ENCODE results near the gene ZNF358.

Gene ZNF358

DNA sequence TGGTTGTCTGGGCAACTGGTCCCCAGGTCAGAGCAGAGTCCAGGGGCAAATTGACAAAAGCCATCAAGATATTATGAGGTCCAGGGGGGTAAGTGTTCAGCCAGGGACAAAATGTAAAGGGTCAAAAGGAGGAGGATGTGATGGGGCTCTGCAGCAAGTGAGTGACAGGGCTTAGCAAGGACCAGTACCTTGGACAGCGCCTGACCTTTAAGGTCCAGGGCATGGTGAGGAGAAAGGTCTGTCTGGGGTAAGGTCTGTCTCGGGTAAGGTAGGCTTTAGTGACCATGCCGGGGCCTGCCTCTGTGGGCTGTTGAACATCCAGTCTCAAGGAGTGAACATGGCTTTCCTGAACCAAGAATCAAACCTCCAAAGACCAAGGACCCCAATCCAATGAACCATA lies 6.3 kb upstream of the ZNF358 start:
- peaks cover 12% of the 10 kb centered on the region for H3K4me1 ChIP-seq (ENCODE audit: control insufficient read depth, low read length)
- H3K4me2 ChIP-seq (ENCODE audit: low read length): no peak overlapping the region
- H3K36me3 ChIP-seq (ENCODE audit: control insufficient read depth, low read length): no peaks in the 10 kb centered on the region
- 0 out of 2 replicates have a peak, but pooled peaks cover 4% of the 10 kb centered on the region for H3F3A ChIP-seq (ENCODE audit: control insufficient read depth, insufficient read depth)
- no peaks in the 10 kb centered on the region for H3K9me3 ChIP-seq (ENCODE audit: control insufficient read depth, insufficient read depth, low read length)
- H3K4me3 ChIP-seq (ENCODE audit: low read length): no peak overlapping the region
- no peak for TF ChIP-seq EZH2phosphoT487 (IDR thresholded peaks at IDR 0.05; ENCODE audit: borderline replicate concordance, low read length)
- TF ChIP-seq, protein P1, sequence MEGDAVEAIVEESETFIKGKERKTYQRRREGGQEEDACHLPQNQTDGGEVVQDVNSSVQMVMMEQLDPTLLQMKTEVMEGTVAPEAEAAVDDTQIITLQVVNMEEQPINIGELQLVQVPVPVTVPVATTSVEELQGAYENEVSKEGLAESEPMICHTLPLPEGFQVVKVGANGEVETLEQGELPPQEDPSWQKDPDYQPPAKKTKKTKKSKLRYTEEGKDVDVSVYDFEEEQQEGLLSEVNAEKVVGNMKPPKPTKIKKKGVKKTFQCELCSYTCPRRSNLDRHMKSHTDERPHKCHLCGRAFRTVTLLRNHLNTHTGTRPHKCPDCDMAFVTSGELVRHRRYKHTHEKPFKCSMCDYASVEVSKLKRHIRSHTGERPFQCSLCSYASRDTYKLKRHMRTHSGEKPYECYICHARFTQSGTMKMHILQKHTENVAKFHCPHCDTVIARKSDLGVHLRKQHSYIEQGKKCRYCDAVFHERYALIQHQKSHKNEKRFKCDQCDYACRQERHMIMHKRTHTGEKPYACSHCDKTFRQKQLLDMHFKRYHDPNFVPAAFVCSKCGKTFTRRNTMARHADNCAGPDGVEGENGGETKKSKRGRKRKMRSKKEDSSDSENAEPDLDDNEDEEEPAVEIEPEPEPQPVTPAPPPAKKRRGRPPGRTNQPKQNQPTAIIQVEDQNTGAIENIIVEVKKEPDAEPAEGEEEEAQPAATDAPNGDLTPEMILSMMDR (IDR thresholded peaks at IDR 0.05; ENCODE audit: low read depth, low read length, poor library complexity, severe bottlenecking): no peak
- H4K20me1 ChIP-seq (ENCODE audit: control insufficient read depth, insufficient read depth, low read depth, low read length): no peaks in the 10 kb centered on the region
- H3K79me2 ChIP-seq (ENCODE audit: control insufficient read depth, low read length): no peaks in the 10 kb centered on the region
- no peak overlapping the region for H3K27ac ChIP-seq (ENCODE audit: low read depth, low read length)
- H3K27me3 ChIP-seq (ENCODE audit: control insufficient read depth, low read length): peaks cover 18% of the 10 kb centered on the region
- H3K9me2 ChIP-seq (replicated peaks; ENCODE audit: control insufficient read depth, low read length): no peaks in the 10 kb centered on the region

DNA sequence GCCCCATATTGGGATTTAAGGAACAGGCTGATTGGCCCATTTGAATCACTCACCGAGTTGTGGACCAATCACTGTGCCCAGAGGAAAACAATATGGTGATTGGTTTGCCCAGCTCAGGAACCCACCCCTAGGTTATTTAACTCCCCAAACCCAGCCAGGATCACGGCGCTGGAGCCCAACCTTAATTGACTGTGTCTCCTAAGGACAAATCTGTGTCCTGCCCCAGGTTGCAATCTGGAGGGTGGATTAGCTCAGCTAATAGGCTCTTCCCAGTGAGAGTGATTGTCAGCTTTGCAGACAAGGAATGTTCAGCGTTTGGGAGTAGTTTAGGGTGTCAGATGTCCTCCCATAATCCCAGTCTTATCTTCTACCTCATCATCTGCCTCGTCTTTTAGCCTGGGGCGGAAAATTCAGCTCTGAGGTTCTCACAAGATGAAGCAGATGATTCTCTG lies 3.5 kb upstream of the ZNF358 start:
- H3K27me3 ChIP-seq (ENCODE audit: control insufficient read depth, low read length): peaks cover 41% of the 10 kb centered on the region
- TF ChIP-seq EZH2phosphoT487 (IDR thresholded peaks at IDR 0.05; ENCODE audit: borderline replicate concordance, low read length): no peak
- TF ChIP-seq, protein P1 (IDR thresholded peaks at IDR 0.05; ENCODE audit: low read depth, low read length, poor library complexity, severe bottlenecking): no peak
- no peaks in the 10 kb centered on the region for H3F3A ChIP-seq (ENCODE audit: control insufficient read depth, insufficient read depth)
- no peaks in the 10 kb centered on the region for H3K79me2 ChIP-seq (ENCODE audit: control insufficient read depth, low read length)
- H3K4me3 ChIP-seq (ENCODE audit: low read length): no peak overlapping the region
- no peaks in the 10 kb centered on the region for H4K20me1 ChIP-seq (ENCODE audit: control insufficient read depth, insufficient read depth, low read depth, low read length)
- no peak overlapping the region for H3K27ac ChIP-seq (ENCODE audit: low read depth, low read length)
- H3K4me2 ChIP-seq (ENCODE audit: low read length): no peak overlapping the region
- no peaks in the 10 kb centered on the region for H3K9me3 ChIP-seq (ENCODE audit: control insufficient read depth, insufficient read depth, low read length)
- no peaks in the 10 kb centered on the region for H3K36me3 ChIP-seq (ENCODE audit: control insufficient read depth, low read length)
- no peaks in the 10 kb centered on the region for H3K9me2 ChIP-seq (replicated peaks; ENCODE audit: control insufficient read depth, low read length)
- peaks cover 3% of the 10 kb centered on the region; the same call in 1 of the 2 replicates for H3K4me1 ChIP-seq (ENCODE audit: control insufficient read depth, low read length)

GRCh38 chr19:7513809-7514642 lies 1.9 kb upstream of the ZNF358 start:
- Histone ChIP-seq H3K4me2 (ENCODE audit: low read length) (no peak overlapping the region), H3K27me3 (ENCODE audit: control insufficient read depth, low read length) (peaks cover 49% of the 10 kb centered on the region), H3K36me3 (ENCODE audit: control insufficient read depth, low read length) (no peaks in the 10 kb centered on the region), H3K4me1 (ENCODE audit: control insufficient read depth, low read length) (peaks cover 3% of the 10 kb centered on the region; the same call in 1 of the 2 replicates), H4K20me1 (ENCODE audit: control insufficient read depth, insufficient read depth, low read depth, low read length) (no peaks in the 10 kb centered on the region), H3K9me3 (ENCODE audit: control insufficient read depth, insufficient read depth, low read length) (no peaks in the 10 kb centered on the region), H3K9me2 (replicated peaks; ENCODE audit: control insufficient read depth, low read length) (no peaks in the 10 kb centered on the region), H3F3A (ENCODE audit: control insufficient read depth, insufficient read depth) (no peaks in the 10 kb centered on the region), H3K27ac (ENCODE audit: low read depth, low read length) (no peak overlapping the region), H3K4me3 (ENCODE audit: low read length) (no peak overlapping the region), H3K79me2 (ENCODE audit: control insufficient read depth, low read length) (no peaks in the 10 kb centered on the region)
- TF ChIP-seq, protein P1 (IDR thresholded peaks at IDR 0.05; ENCODE audit: low read depth, low read length, poor library complexity, severe bottlenecking): no peak
- no peak for TF ChIP-seq EZH2phosphoT487 (IDR thresholded peaks at IDR 0.05; ENCODE audit: borderline replicate concordance, low read length)

Measured in DOHH2 (cell line).